ENCODE data around the gene CACNA2D4. TPM values are rescaled to one million over a fixed set of nuclear protein-coding genes. Genes with fewer than 3 reads are reported as not detected.

The CACNA2D4 gene
- total RNA-seq, 1 donor from 2014 or later = not detected

DNA sequence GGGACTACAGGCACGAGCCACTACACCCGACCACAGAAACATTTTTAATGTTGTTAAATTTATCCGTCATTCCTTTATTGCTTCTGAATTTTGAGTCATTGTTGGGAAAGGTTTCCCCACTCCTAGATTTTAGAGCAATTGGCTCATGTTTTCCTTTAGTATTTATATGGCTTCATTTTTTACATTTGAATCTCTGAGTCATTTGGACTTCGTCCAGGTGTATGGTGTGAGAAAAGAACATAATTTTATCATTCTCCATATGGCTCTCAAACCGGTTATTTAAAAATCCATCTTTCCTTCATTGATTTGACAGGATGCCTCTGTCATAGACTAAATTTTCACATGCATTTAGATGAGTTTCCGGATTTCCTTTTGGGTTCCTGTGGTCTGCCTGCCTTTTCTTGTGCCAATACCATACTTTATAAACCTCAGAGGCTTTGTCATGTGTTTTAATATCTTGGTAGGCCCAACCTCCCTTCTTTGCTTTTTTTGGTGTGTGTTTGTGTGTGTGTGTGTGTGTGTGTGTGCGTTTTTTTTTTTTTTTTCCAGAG, 67.2 kb downstream of the CACNA2D4 start:
- Histone ChIP-seq H3K4me1 (peaks cover 0 to 2% of the 10 kb centered on the region in 2 donors), H3K9me3 (peaks cover 11 to 17% of the 10 kb centered on the region in 2 donors), H3K4me3 (no peak overlapping the region), H3K27me3 (no peaks in the 10 kb centered on the region), H3K27ac (peak overlapping the region in 1 of 2 donors; percentile 21), H3K36me3 (no peaks in the 10 kb centered on the region)
- TF ChIP-seq CTCF (IDR thresholded peaks at IDR 0.05) = no peak
- peak in 1 of 2 donors; percentile 15 for DNase-seq (ENCODE audit: low spot score in 2 of 2)
- intact Hi-C loops (cut with DNase I) = loop anchor here (5.0 kb wide), 1 partner anchor 86 kb away; no protein-coding TSS in a partner anchor

DNA sequence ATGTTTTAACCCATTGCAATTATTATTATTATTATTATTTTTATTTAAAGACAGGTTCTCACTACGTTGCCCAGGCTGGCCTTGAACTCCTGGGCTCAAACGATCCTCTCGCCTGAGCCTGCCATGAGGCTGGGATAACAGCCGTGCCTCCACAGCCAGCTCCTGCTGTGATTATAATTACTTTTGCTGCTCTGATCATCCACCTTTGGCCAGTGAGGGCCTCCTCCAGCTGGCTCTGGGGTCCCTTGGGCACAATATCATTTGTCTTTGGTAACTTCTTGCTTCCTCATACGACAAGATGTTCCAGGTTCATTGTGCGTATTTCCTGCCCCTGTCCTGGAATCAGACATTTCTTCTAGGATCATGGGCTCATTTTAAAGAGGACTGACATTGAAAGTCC, 69.7 kb downstream of the CACNA2D4 start:
- Histone ChIP-seq H3K27ac (no peak overlapping the region), H3K36me3 (no peaks in the 10 kb centered on the region), H3K4me1 (peaks cover 0 to 2% of the 10 kb centered on the region in 2 donors), H3K9me3 (no peaks in the 10 kb centered on the region), H3K4me3 (no peak overlapping the region), H3K27me3 (no peaks in the 10 kb centered on the region)
- no peak for TF ChIP-seq CTCF (IDR thresholded peaks at IDR 0.05)
- peak in 1 of 2 donors; percentile 13 for DNase-seq (ENCODE audit: low spot score in 2 of 2)
- intact Hi-C loops (cut with DNase I) = no loop called here

DNA sequence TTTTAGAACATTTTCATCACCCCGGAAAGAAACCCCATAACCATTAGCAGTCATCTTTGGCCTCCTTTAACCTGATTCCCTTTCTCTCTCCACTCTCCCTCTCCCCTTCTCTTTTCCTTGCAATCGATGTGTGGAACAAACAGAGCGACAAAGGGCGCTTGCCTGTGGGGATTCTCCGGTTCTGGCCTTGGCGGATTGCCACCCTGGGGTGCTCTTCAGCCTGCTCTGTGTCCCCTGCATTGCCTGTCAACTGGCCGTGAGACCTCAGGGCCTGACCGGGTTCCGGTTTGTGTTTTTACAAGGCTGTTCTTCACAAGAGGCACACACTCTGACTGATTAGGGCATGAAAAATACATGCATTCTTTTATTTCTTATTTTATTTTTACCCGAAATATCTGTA, 70.3 kb downstream of the CACNA2D4 start:
- no peaks in the 10 kb centered on the region for H3K27me3 ChIP-seq
- no peak for TF ChIP-seq CTCF (IDR thresholded peaks at IDR 0.05)
- DNase-seq (ENCODE audit: low spot score in 2 of 2) = peak in 1 of 2 donors; percentile 16
- no peaks in the 10 kb centered on the region for H3K9me3 ChIP-seq
- no peaks in the 10 kb centered on the region for H3K36me3 ChIP-seq
- H3K27ac ChIP-seq = no peak overlapping the region
- H3K4me3 ChIP-seq = no peak overlapping the region
- H3K4me1 ChIP-seq = peaks cover 0 to 2% of the 10 kb centered on the region in 2 donors
- intact Hi-C loops (cut with DNase I) = no loop called here

DNA sequence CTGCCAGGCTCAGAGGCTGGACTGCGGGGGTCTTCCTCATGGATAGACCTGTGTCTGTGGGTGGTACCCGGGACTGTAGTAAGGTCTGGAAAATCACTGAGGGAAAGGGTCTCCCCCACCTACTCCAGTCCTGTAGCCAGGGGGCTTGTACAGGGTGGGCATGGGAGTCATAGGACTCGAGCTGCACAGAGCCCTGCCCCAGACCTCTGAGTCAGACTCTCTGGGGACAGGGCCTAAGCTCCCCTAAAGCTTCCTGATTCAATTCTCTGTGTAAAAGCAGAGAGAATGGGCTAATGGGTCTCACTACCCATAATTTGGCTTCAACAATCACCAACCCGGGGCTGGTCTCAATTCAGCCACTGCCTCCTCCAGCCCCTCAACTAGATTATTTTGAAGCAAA, 71.0 kb downstream of the CACNA2D4 start:
- intact Hi-C loops (cut with DNase I) = no loop called here

GRCh38 chr12:1846421-1847405, 71.7 kb downstream of the CACNA2D4 start:
- H3K36me3 ChIP-seq = no peaks in the 10 kb centered on the region
- H3K27me3 ChIP-seq = no peaks in the 10 kb centered on the region
- intact Hi-C loops (cut with DNase I) = no loop called here
- DNase-seq (ENCODE audit: low spot score in 2 of 2) = peak in 1 of 2 donors; percentile 54
- no peak overlapping the region for H3K27ac ChIP-seq
- no peaks in the 10 kb centered on the region for H3K9me3 ChIP-seq
- peaks cover 0 to 2% of the 10 kb centered on the region in 2 donors for H3K4me1 ChIP-seq
- no peak for TF ChIP-seq CTCF (IDR thresholded peaks at IDR 0.05)
- no peak overlapping the region for H3K4me3 ChIP-seq

More for the DNA sequence above, 71.0 kb downstream of the CACNA2D4 start:
- peaks cover 0 to 2% of the 10 kb centered on the region in 2 donors for H3K4me1 ChIP-seq
- no peaks in the 10 kb centered on the region for H3K27me3 ChIP-seq
- TF ChIP-seq CTCF (IDR thresholded peaks at IDR 0.05) = no peak
- no peaks in the 10 kb centered on the region for H3K36me3 ChIP-seq
- peak in 1 of 2 donors; percentile 37 for DNase-seq (ENCODE audit: low spot score in 2 of 2)
- H3K4me3 ChIP-seq = no peak overlapping the region
- no peak overlapping the region for H3K27ac ChIP-seq
- no peaks in the 10 kb centered on the region for H3K9me3 ChIP-seq

All from ascending aorta (tissue), 2 donors.